Liver (tissue), 9 donors: ENCODE results near the gene CIC. TPM values are rescaled to one million over a fixed set of nuclear protein-coding genes. Genes with fewer than 3 reads are reported as not detected.

ENCODE experiments used
- DNase-seq: peaks from one replicate; pipeline ENCODE4 v3.0.0-alpha.2; 2017; ENCODE audit warnings: low spot score
- H3K27ac ChIP-seq, 2 donors: one replicate each; pipeline ENCODE4 v1.7.0; 2013; ENCODE audit warnings: inconsistent platforms in 2 of 2, low read length in 2 of 2, control low read depth in 1 of 2, low read depth in 1 of 2, mild to moderate bottlenecking in 1 of 2
- H3K27me3 ChIP-seq, 4 donors: one replicate each; pipeline versions ENCODE4 v1.6.1 to v1.7.0; 2013; ENCODE audit warnings: low read length in 3 of 4, inconsistent platforms in 1 of 4, mild to moderate bottlenecking in 1 of 4, moderate library complexity in 1 of 4; ENCODE audit not compliant: control insufficient read depth in 4 of 4, insufficient read depth in 4 of 4
- H3K36me3 ChIP-seq, 4 donors: one replicate each; pipeline versions ENCODE4 v1.6.1 to v1.7.0; 2013; ENCODE audit warnings: low read length in 3 of 4, mild to moderate bottlenecking in 3 of 4, low read depth in 1 of 4, moderate library complexity in 1 of 4; ENCODE audit not compliant: control insufficient read depth in 4 of 4, insufficient read depth in 3 of 4
- H3K4me1 ChIP-seq, 4 donors: one replicate each; pipeline versions ENCODE4 v1.6.1 to v1.7.0; 2013; ENCODE audit warnings: low read length in 3 of 4, mild to moderate bottlenecking in 3 of 4, moderate library complexity in 1 of 4; ENCODE audit not compliant: control insufficient read depth in 4 of 4, insufficient read depth in 4 of 4
- H3K4me3 ChIP-seq, 3 donors: one replicate each; pipeline versions ENCODE4 v1.6.1 to v1.7.0; 2013; ENCODE audit warnings: low read length in 3 of 3, control low read depth in 1 of 3, low read depth in 1 of 3, mild to moderate bottlenecking in 1 of 3
- H3K9ac ChIP-seq, 2 donors: one replicate each; pipeline ENCODE4 v1.7.0; 2013; ENCODE audit warnings: low read length in 2 of 2, mild to moderate bottlenecking in 2 of 2, moderate library complexity in 2 of 2, control low read depth in 1 of 2, low read depth in 1 of 2
- H3K9me3 ChIP-seq, 4 donors: one replicate each; pipeline versions ENCODE4 v1.6.1 to v1.7.0; 2013; ENCODE audit warnings: low read length in 3 of 4; ENCODE audit not compliant: control insufficient read depth in 4 of 4
- EGR1 ChIP-seq, 2 donors: IDR thresholded peaks; 2 replicates each; pipeline ENCODE4 v1.6.1; 2016 to 2018; ENCODE audit warnings: antibody characterized with exemption in 2 of 2, low read depth in 2 of 2
- FOXA1 ChIP-seq: IDR thresholded peaks from 2 replicates; pipeline ENCODE4 v1.6.1; 2016; ENCODE audit warnings: antibody characterized with exemption
- HNF4A ChIP-seq, 2 donors: conservative IDR thresholded peaks; 2 replicates each; pipeline ENCODE4 v1.6.1; 2016; ENCODE audit warnings: antibody characterized with exemption in 2 of 2, mild to moderate bottlenecking in 2 of 2
- JUND ChIP-seq, 2 donors: IDR thresholded peaks; 2 replicates each; pipeline ENCODE4 v1.6.1; 2016; ENCODE audit warnings: antibody characterized with exemption in 2 of 2
- MAX ChIP-seq: IDR thresholded peaks from 2 replicates; pipeline ENCODE4 v1.6.1; 2016; ENCODE audit warnings: antibody characterized with exemption
- NR2F2 ChIP-seq: IDR thresholded peaks from 2 replicates; pipeline ENCODE4 v1.6.1; 2016; ENCODE audit warnings: antibody characterized with exemption
- RAD21 ChIP-seq, 2 donors: IDR thresholded peaks; 2 replicates each; pipeline ENCODE4 v1.6.1; 2016; ENCODE audit warnings: antibody characterized with exemption in 2 of 2, mild to moderate bottlenecking in 2 of 2
- RXRA ChIP-seq, 2 donors: IDR thresholded peaks; 2 replicates each; pipeline ENCODE4 v1.6.1; 2017 to 2018; ENCODE audit warnings: antibody characterized with exemption in 2 of 2, mild to moderate bottlenecking in 1 of 2
- SP1 ChIP-seq: IDR thresholded peaks from 2 replicates; pipeline ENCODE4 v1.6.1; 2018; ENCODE audit warnings: antibody characterized with exemption, mild to moderate bottlenecking
- YY1 ChIP-seq: IDR thresholded peaks from 2 replicates; pipeline ENCODE4 v1.6.1; 2016; ENCODE audit warnings: antibody characterized with exemption, mild to moderate bottlenecking
- ZBTB33 ChIP-seq: IDR thresholded peaks from 2 replicates; pipeline ENCODE4 v1.6.1; 2016; ENCODE audit warnings: antibody characterized with exemption
- WGBS: extraction: QIAGEN DNeasy Blood & Tissue Kit; methylation state at CpG from one replicate; pipeline ENCODE4 v1.1.7; 2013; 5-methylcytosine and 5-hydroxymethylcytosine counted together
- polyA plus RNA-seq, 2 donors: library from polyadenylated mRNA; stranded (reverse) in 1 of 2; unstranded in 1 of 2; fragments of 200-250 nt in 1 of 2; fragments of >200 nt in 1 of 2; fragmentation: Nextera tagmentation in 1 of 2; extraction: Ambion mirVana in 1 of 2; gene quantifications; one replicate each; pipeline versions ENCODE4 v1.2.1 to v1.2.3, GENCODE V29; 2013 to 2015
- total RNA-seq, 2 donors: library from RNA; depleted of rRNA; stranded (reverse); fragments of >200 nt; gene quantifications; one replicate each; pipeline ENCODE4 v1.2.3, GENCODE V29; 2014
- TF ChIP-seq, protein P1 (sequence below): fragments of 150-350 bp; IDR thresholded peaks from 2 replicates; pipeline ENCODE4 v1.5.1; 2017; ENCODE audit warnings: improper control_type of control experiment, low read depth, low read length; ENCODE audit not compliant: missing input control
- donor health status: healthy.
- donor health status: healthy.
- donor health status: healthy.
- donor health status: healthy.
- donor health status: healthy.

CIC gene
- total and polyA plus RNA-seq, 4 donors: 5.6 to 21.3 (median 17.2) TPM

- H3K27me3 ChIP-seq: no peaks in the 10 kb centered on the region
- H3K4me3 ChIP-seq: peak overlapping the region; percentile 57 to 73 (median 70)
- H3K9ac ChIP-seq: peak overlapping the region; percentile 51 to 66
- H3K36me3 ChIP-seq: peaks cover 9 to 28% (median 19%) of the 10 kb centered on the region in 4 donors
- H3K9me3 ChIP-seq: no peaks in the 10 kb centered on the region
- peak overlapping the region; percentile 47 to 73 for H3K27ac ChIP-seq
- TF ChIP-seq MAX (no peak), ZBTB33 (no peak), YY1 (no peak), RAD21 (IDR thresholded peaks at IDR 0.05) (no peak), FOXA1 (no peak), HNF4A (conservative IDR thresholded peaks at IDR 0.05) (no peak)
- 9% methylated on average over 41 of the region's 41 CpGs for whole genome bisulfite sequencing
- DNase-seq: peak; percentile 51
- H3K4me1 ChIP-seq: peaks cover 9 to 50% (median 29%) of the 10 kb centered on the region in 4 donors
These were observed 15.7 kb downstream of the CIC start for GRCh38 chr19:42284591-42285341.

DNA sequence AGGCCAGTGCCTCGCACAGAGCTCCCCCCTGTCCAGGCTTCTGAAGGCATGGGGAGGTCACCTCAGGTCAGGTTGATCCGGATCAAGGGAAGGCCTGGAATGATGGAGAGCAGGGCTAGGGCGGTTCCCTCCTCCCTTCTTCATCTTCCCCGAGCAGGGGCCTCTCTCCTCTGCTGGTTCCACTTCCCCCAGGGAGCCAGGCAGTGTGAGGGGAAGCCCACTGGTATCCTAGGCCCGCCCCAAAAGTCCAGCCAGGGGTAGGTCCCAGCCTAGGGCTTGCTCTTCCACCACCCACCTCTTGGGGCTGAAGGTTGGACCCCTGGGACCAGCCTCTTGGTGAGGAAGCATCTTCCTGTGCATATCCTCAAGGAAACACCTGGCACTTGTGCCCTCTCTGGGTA, 16.5 kb downstream of the CIC start:
- Histone ChIP-seq H3K4me1 (peaks cover 8 to 45% (median 28%) of the 10 kb centered on the region in 4 donors), H3K9ac (no peak overlapping the region), H3K36me3 (peaks cover 15 to 36% (median 21%) of the 10 kb centered on the region in 4 donors), H3K27me3 (no peaks in the 10 kb centered on the region), H3K9me3 (no peaks in the 10 kb centered on the region), H3K4me3 (no peak overlapping the region), H3K27ac (peak overlapping the region; percentile 2 to 73)
- TF ChIP-seq RXRA (IDR thresholded peaks at IDR 0.05) (peak in 1 of 2 donors; percentile 7), HNF4A (conservative IDR thresholded peaks at IDR 0.05) (no peak)
- 66% methylated on average over 5 of the region's 5 CpGs for WGBS
- peak; percentile 32 for DNase-seq

GRCh38 chr19:42285988-42286348, 16.9 kb downstream of the CIC start:
- no peak for DNase-seq
- no peak overlapping the region for H3K9ac ChIP-seq
- no peaks in the 10 kb centered on the region for H3K9me3 ChIP-seq
- no peak for TF ChIP-seq NR2F2
- TF ChIP-seq SP1: no peak
- TF ChIP-seq, protein P1, sequence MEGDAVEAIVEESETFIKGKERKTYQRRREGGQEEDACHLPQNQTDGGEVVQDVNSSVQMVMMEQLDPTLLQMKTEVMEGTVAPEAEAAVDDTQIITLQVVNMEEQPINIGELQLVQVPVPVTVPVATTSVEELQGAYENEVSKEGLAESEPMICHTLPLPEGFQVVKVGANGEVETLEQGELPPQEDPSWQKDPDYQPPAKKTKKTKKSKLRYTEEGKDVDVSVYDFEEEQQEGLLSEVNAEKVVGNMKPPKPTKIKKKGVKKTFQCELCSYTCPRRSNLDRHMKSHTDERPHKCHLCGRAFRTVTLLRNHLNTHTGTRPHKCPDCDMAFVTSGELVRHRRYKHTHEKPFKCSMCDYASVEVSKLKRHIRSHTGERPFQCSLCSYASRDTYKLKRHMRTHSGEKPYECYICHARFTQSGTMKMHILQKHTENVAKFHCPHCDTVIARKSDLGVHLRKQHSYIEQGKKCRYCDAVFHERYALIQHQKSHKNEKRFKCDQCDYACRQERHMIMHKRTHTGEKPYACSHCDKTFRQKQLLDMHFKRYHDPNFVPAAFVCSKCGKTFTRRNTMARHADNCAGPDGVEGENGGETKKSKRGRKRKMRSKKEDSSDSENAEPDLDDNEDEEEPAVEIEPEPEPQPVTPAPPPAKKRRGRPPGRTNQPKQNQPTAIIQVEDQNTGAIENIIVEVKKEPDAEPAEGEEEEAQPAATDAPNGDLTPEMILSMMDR: no peak
- TF ChIP-seq EGR1 (IDR thresholded peaks at IDR 0.05; ENCODE audit: low read depth in 2 of 2): no peak
- no peak for TF ChIP-seq JUND (IDR thresholded peaks at IDR 0.05)
- WGBS: 69% methylated on average over 6 of the region's 6 CpGs
- H3K27me3 ChIP-seq: no peaks in the 10 kb centered on the region
- peaks cover 15 to 40% (median 25%) of the 10 kb centered on the region in 4 donors for H3K36me3 ChIP-seq
- H3K4me1 ChIP-seq: peaks cover 7 to 44% (median 28%) of the 10 kb centered on the region in 4 donors
- peak overlapping the region; percentile 2 to 9 for H3K27ac ChIP-seq
- H3K4me3 ChIP-seq: no peak overlapping the region
